Neuronal stem cell (in vitro differentiated cells): ENCODE measurements around the gene WEE1.

ENCODE experiments used
- DNase-seq: peaks from one replicate; pipeline ENCODE4 v3.0.0-alpha.2; 2013; ENCODE audit warnings: low spot score
- H2AFZ ChIP-seq: one replicate; pipeline ENCODE4 v1.6.1; 2013; ENCODE audit warnings: mild to moderate bottlenecking, low read length, inconsistent platforms
- H2AK5ac ChIP-seq: 2 replicates; pipeline ENCODE4 v1.6.1; 2013; ENCODE audit warnings: low read depth, mild to moderate bottlenecking, inconsistent platforms, low read length, moderate library complexity, mixed read lengths
- H2BK120ac ChIP-seq: 2 replicates; pipeline ENCODE4 v1.6.1; 2013; ENCODE audit warnings: low read depth, mild to moderate bottlenecking, inconsistent platforms, low read length, moderate library complexity, mixed read lengths
- H2BK12ac ChIP-seq: one replicate; pipeline ENCODE4 v1.6.1; 2013; ENCODE audit warnings: low read length, inconsistent platforms
- H2BK15ac ChIP-seq: 2 replicates; pipeline ENCODE4 v1.6.1; 2013; ENCODE audit warnings: mild to moderate bottlenecking, low read length, inconsistent platforms, mixed read lengths
- H2BK5ac ChIP-seq: one replicate; pipeline ENCODE4 v1.6.1; 2013; ENCODE audit warnings: inconsistent platforms, mild to moderate bottlenecking, low read length, moderate library complexity
- H3K14ac ChIP-seq: one replicate; pipeline ENCODE4 v1.6.1; 2013; ENCODE audit warnings: low read length, inconsistent platforms
- H3K18ac ChIP-seq: 2 replicates; pipeline ENCODE4 v1.6.1; 2013; ENCODE audit warnings: low read length, inconsistent platforms
- H3K23ac ChIP-seq: 2 replicates; pipeline ENCODE4 v1.6.1; 2013; ENCODE audit warnings: low read depth, mild to moderate bottlenecking, mixed read lengths, low read length, inconsistent platforms; ENCODE audit not compliant: poor library complexity
- H3K27ac ChIP-seq: replicated peaks from 3 replicates; pipeline ENCODE4 v1.5.1; 2013; ENCODE audit warnings: low read length, inconsistent platforms
- H3K27me3 ChIP-seq, 3 experiments: 2 replicates each; pipeline ENCODE4 v1.6.1; 2013; ENCODE audit warnings: low read length in 3 of 3, mild to moderate bottlenecking in 2 of 3, inconsistent platforms in 1 of 3, low read depth in 1 of 3, mixed read lengths in 1 of 3, moderate library complexity in 1 of 3; ENCODE audit not compliant: control insufficient read depth in 3 of 3, insufficient read depth in 3 of 3
- H3K36me3 ChIP-seq, 2 donors: replicated peaks in 1 of 2; 2 replicates each; pipeline ENCODE4 v1.6.1; 2013; ENCODE audit warnings: low read length in 2 of 2; ENCODE audit not compliant: control insufficient read depth in 2 of 2, insufficient read depth in 2 of 2
- H3K4ac ChIP-seq: 2 replicates; pipeline ENCODE4 v1.6.1; 2013; ENCODE audit warnings: inconsistent platforms, mild to moderate bottlenecking, low read length, moderate library complexity
- H3K4me1 ChIP-seq, 2 donors: 1 replicate in 1 of 2; 2 replicates in 1 of 2; pipeline ENCODE4 v1.6.1; 2013; ENCODE audit warnings: low read length in 2 of 2, low read depth in 1 of 2; ENCODE audit not compliant: control insufficient read depth in 2 of 2, insufficient read depth in 1 of 2
- H3K4me2 ChIP-seq: one replicate; pipeline ENCODE4 v1.6.1; 2013; ENCODE audit warnings: mild to moderate bottlenecking, low read length, inconsistent platforms; ENCODE audit not compliant: insufficient read depth, poor library complexity, severe bottlenecking
- H3K4me3 ChIP-seq, 2 donors: 2 replicates each; pipeline ENCODE4 v1.5.1; 2013; ENCODE audit warnings: low read length in 2 of 2, mild to moderate bottlenecking in 2 of 2, inconsistent platforms in 1 of 2, moderate library complexity in 1 of 2
- H3K79me1 ChIP-seq: one replicate; pipeline ENCODE4 v1.6.1; 2013; ENCODE audit warnings: low read depth, mild to moderate bottlenecking, inconsistent platforms, low read length, moderate library complexity
- H3K9ac ChIP-seq: one replicate; pipeline ENCODE4 v1.6.1; 2013; ENCODE audit warnings: mild to moderate bottlenecking, low read depth, low read length, inconsistent platforms; ENCODE audit not compliant: poor library complexity
- H3K9me3 ChIP-seq, 2 donors: replicated peaks in 1 of 2; 2 replicates each; pipeline versions ENCODE3 to v1.6.1; 2013; ENCODE audit warnings: low read length in 2 of 2, mild to moderate bottlenecking in 2 of 2, inconsistent platforms in 1 of 2, low read depth in 1 of 2, mixed read lengths in 1 of 2, moderate library complexity in 1 of 2; ENCODE audit not compliant: control insufficient read depth in 2 of 2, insufficient read depth in 1 of 2
- H4K8ac ChIP-seq: one replicate; pipeline ENCODE4 v1.6.1; 2013; ENCODE audit warnings: low read depth, mild to moderate bottlenecking, inconsistent platforms, low read length, moderate library complexity
- H4K91ac ChIP-seq: one replicate; pipeline ENCODE4 v1.6.1; 2013; ENCODE audit warnings: low read length, low read depth, mild to moderate bottlenecking, inconsistent platforms; ENCODE audit not compliant: poor library complexity
- WGBS, 2 donors: extraction: QIAGEN DNeasy Blood & Tissue Kit; methylation state at CpG; one replicate each; pipeline ENCODE4 v1.1.7; 2013; ENCODE audit warnings: missing lambda C conversion rate in 2 of 2, mixed read lengths in 1 of 2; ENCODE audit not compliant: insufficient read length in 2 of 2, insufficient replicate concordance in 1 of 2; ENCODE audit errors: extremely low coverage in 2 of 2; 5-methylcytosine and 5-hydroxymethylcytosine counted together

Gene WEE1

DNA sequence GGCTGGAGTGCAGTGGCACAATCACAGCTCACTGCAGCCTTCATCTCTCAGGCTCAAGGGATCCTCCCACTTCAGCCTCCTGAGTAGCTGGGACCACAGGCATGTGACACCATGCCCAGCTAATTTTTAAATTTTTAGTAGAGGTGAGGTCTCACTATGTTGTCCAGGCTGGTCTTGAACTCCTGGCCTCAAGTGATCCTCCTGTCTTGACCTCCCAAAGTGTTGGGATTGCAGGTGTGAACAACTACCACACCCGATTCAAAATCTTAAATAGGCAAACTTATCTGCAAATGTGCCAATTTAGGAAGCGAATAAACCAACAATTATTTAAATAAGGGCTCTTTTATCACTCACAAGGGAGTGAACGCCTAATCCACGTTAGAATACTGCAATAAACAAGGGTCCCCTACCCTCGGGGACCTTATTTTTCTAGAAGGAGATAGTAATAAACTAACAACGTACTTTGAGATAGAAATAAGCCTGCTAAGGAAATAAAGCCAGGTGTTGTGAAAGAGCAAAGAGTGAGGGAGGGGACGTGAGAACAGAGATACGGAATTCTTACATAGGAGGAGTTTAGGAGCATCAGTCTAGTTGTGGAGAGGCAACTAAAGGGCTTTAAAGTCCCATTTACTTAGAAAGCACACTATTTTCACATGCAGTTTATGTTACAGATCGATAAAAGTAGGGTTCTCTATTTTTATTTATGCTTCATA lies 3.0 kb upstream of the WEE1 start:
- peaks cover 0 to 6% of the 10 kb centered on the region in 2 donors for H3K36me3 ChIP-seq
- no peak overlapping the region for H3K14ac ChIP-seq
- no peaks in the 10 kb centered on the region for H3K27me3 ChIP-seq
- no peak overlapping the region for H2AK5ac ChIP-seq
- no peak overlapping the region for H3K9ac ChIP-seq
- H2BK120ac ChIP-seq: no peak overlapping the region
- H3K4me3 ChIP-seq: no peak overlapping the region
- no peak overlapping the region for H2BK5ac ChIP-seq
- no peak overlapping the region for H3K4ac ChIP-seq
- H2BK15ac ChIP-seq: no peak overlapping the region
- no peak overlapping the region for H2AFZ ChIP-seq
- no peak overlapping the region for H4K91ac ChIP-seq
- no peaks in the 10 kb centered on the region for H3K9me3 ChIP-seq
- H3K4me2 ChIP-seq: no peak overlapping the region
- H3K4me1 ChIP-seq: peaks cover 11 to 19% of the 10 kb centered on the region in 2 donors
- no peak for DNase-seq
- no CpG with 5 or more reads among the region's 9 CpGs for WGBS, 2 donors
- H3K18ac ChIP-seq: no peak overlapping the region
- no peaks in the 10 kb centered on the region for H3K79me1 ChIP-seq
- H2BK12ac ChIP-seq: no peak overlapping the region
- H3K27ac ChIP-seq: no peak overlapping the region
- H3K23ac ChIP-seq: no peak overlapping the region
- no peak overlapping the region for H4K8ac ChIP-seq

DNA sequence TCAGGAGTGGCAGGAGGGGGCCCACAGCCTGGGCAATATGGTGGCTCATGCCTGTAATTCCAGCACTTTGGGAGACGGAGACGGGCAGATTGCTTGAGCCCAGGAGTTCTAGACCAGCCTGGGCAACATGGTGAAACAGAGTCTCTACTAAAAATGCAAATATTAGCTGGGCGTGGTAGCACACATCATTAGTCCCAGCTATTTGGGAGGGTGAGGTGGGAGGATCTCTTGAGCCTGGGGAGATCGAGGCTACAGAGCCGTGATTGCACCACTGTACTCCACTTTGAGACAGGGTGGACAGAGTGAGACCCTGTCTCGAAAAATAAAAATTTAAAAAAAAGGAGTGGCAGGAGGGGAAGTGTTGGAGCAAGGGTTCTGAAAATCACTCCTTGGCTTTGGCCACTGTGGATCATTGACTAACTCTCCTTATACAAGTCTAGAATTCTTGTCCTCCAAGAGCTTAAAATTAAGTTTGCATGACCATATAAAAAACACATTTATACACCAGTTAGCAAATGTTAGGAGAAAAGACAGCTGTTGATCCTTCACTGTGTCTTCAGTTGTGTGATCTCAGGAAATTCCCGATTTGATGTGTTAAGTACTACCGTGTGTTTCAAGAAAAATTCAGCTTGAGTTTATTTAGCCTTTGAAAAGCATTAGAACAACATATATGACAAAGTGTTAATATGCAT lies 2.3 kb upstream of the WEE1 start:
- Histone ChIP-seq H3K4ac (no peak overlapping the region), H3K4me3 (no peak overlapping the region), H2BK120ac (no peak overlapping the region), H2AFZ (no peak overlapping the region), H2AK5ac (no peak overlapping the region), H3K4me2 (no peak overlapping the region), H3K9ac (no peak overlapping the region), H4K91ac (no peak overlapping the region), H3K27ac (no peak overlapping the region), H2BK12ac (no peak overlapping the region), H3K79me1 (no peaks in the 10 kb centered on the region), H4K8ac (no peak overlapping the region), H2BK15ac (no peak overlapping the region), H3K18ac (no peak overlapping the region), H3K9me3 (no peaks in the 10 kb centered on the region), H3K14ac (no peak overlapping the region), H2BK5ac (no peak overlapping the region), H3K36me3 (peaks cover 0 to 13% of the 10 kb centered on the region in 2 donors), H3K23ac (no peak overlapping the region), H3K27me3 (no peaks in the 10 kb centered on the region), H3K4me1 (peaks cover 9 to 13% of the 10 kb centered on the region in 2 donors)
- DNase-seq: no peak
- WGBS, 2 donors: no CpG with 5 or more reads among the region's 8 CpGs

DNA sequence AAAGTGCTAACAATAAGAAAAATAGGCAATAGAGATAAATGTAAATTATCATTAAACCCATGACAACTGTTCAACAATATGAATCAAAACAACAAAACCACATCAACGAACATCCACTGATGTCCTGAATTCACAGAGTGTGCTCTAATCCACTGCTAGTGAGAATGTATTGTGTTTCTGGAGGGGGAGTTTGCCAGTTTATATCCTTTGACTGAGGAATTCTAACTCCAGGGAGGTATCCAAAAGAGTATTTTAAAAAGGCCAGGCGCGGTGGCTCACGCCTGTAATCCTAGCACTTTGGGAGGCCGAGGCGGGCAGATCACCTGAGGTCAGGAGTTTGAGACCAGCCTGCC lies 1.7 kb upstream of the WEE1 start:
- H4K91ac ChIP-seq: no peak overlapping the region
- no peak overlapping the region for H3K27ac ChIP-seq
- H3K4me1 ChIP-seq: peaks cover 7 to 11% of the 10 kb centered on the region in 2 donors
- no peak overlapping the region for H2BK5ac ChIP-seq
- no peaks in the 10 kb centered on the region for H3K27me3 ChIP-seq
- no peak overlapping the region for H3K4me2 ChIP-seq
- no peak overlapping the region for H3K23ac ChIP-seq
- no CpG with 5 or more reads among the region's 6 CpGs for WGBS, 2 donors
- H3K4ac ChIP-seq: no peak overlapping the region
- H2BK15ac ChIP-seq: no peak overlapping the region
- no peak overlapping the region for H2BK12ac ChIP-seq
- no peak overlapping the region for H2AFZ ChIP-seq
- H2BK120ac ChIP-seq: no peak overlapping the region
- H4K8ac ChIP-seq: no peak overlapping the region
- H3K14ac ChIP-seq: no peak overlapping the region
- no peak overlapping the region for H3K18ac ChIP-seq
- no peak overlapping the region for H3K4me3 ChIP-seq
- H3K9me3 ChIP-seq: no peaks in the 10 kb centered on the region
- no peak overlapping the region for H3K9ac ChIP-seq
- no peaks in the 10 kb centered on the region for H3K79me1 ChIP-seq
- H2AK5ac ChIP-seq: no peak overlapping the region
- DNase-seq: no peak
- peaks cover 0 to 19% of the 10 kb centered on the region in 2 donors for H3K36me3 ChIP-seq

DNA sequence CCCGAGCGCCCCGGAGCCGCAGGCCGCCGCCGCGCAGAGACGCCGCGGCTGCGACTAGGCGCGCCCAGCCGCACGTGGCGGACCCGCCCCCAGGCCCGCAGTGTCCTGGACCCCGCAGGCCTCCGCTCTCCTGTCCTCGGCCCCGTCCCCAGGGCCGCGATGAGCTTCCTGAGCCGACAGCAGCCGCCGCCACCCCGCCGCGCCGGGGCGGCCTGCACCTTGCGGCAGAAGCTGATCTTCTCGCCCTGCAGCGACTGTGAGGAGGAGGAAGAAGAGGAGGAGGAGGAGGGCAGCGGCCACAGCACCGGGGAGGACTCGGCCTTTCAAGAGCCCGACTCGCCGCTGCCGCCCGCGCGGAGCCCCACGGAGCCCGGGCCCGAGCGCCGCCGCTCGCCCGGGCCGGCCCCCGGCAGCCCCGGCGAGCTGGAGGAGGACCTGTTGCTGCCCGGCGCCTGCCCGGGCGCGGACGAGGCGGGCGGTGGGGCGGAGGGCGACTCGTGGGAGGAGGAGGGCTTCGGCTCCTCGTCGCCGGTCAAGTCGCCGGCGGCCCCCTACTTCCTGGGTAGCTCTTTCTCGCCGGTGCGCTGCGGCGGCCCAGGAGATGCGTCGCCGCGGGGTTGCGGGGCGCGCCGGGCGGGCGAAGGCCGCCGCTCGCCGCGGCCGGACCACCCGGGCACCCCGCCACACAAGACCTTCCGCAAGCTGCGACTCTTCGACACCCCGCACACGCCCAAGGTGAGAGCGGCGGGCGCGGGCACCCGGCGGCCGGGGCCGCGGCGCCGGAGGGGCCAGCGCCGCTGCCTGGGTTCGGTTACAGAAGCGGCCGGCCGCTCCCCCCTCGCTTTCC lies 528 bp downstream of the WEE1 start:
- Histone ChIP-seq H3K23ac (peak overlapping the region; percentile 94), H3K14ac (peak overlapping the region; percentile 58), H3K27ac (peak overlapping the region; percentile 93), H3K4ac (peak overlapping the region; percentile 80), H3K4me1 (peaks cover 4 to 14% of the 10 kb centered on the region in 2 donors), H2BK120ac (peak overlapping the region; percentile 97), H3K4me2 (peak overlapping the region; percentile 74), H2AK5ac (peak overlapping the region; percentile 99), H2BK12ac (peak overlapping the region; percentile 63), H3K4me3 (peak overlapping the region; percentile 91 to 100), H2BK5ac (peak overlapping the region; percentile 99), H2AFZ (peak overlapping the region; percentile 93), H4K91ac (peak overlapping the region; percentile 93), H3K9me3 (no peaks in the 10 kb centered on the region), H3K18ac (peak overlapping the region; percentile 100), H3K9ac (peak overlapping the region; percentile 95), H3K27me3 (no peaks in the 10 kb centered on the region), H2BK15ac (peak overlapping the region; percentile 95), H3K36me3 (peaks cover 5 to 40% of the 10 kb centered on the region in 2 donors), H4K8ac (no peak overlapping the region), H3K79me1 (no peaks in the 10 kb centered on the region)
- DNase-seq: no peak
- no CpG with 5 or more reads among the region's 122 CpGs for WGBS, 2 donors
